Activated CD8-positive, alpha-beta memory T cell treated with anti-CD3 and anti-CD28 coated beads, Interleukin-2, amount 10 ng/mL, durations not matched to agents 7 days and 5 days (primary cell): ENCODE data around the gene CD40LG. TPM values are rescaled to one million over a fixed set of nuclear protein-coding genes. Genes with fewer than 3 reads are reported as not detected.

Source experiments
- ATAC-seq: fragments of 150-1000 bp; cut with Tn5 transposase; one replicate; pipeline ENCODE4 v1.10.0; 2021; ENCODE audit warnings: moderate library complexity
- CTCF ChIA-PET: fragments of 350-600 bp; sonication (Branson Sonifier 250); formaldehyde crosslinking; loops from one replicate; lab custom pipeline; 2021; ENCODE audit warnings: antibody characterized with exemption; lab: Charles Lee
- DNase-seq: peaks from one replicate; pipeline ENCODE4 v3.0.0-alpha.2; 2020
- H3K27ac Mint-ChIP-seq: one replicate; pipeline ENCODE4 v1.8.0; 2021; ENCODE audit warnings: mild to moderate bottlenecking, mixed read lengths
- H3K27me3 Mint-ChIP-seq: one replicate; pipeline ENCODE4 v1.8.0; 2021; ENCODE audit warnings: mixed read lengths
- H3K36me3 Mint-ChIP-seq: one replicate; pipeline ENCODE4 v1.8.0; 2021; ENCODE audit warnings: mild to moderate bottlenecking, mixed read lengths
- H3K4me1 Mint-ChIP-seq: one replicate; pipeline ENCODE4 v1.8.0; 2021; ENCODE audit warnings: mixed read lengths
- H3K4me3 Mint-ChIP-seq: one replicate; pipeline ENCODE4 v1.8.0; 2021; ENCODE audit warnings: mild to moderate bottlenecking, moderate library complexity, mixed read lengths
- H3K9me3 Mint-ChIP-seq: one replicate; pipeline ENCODE4 v1.8.0; 2022; ENCODE audit warnings: low read depth, mixed read lengths
- total RNA-seq, 2 experiments: library from RNA; stranded (reverse); gene quantifications; one replicate each; pipeline ENCODE4 v1.2.3, GENCODE V29; 2021

CD40LG gene
- total RNA-seq, 2 experiments from 2014 or later: 5.9 to 12.7 TPM

DNA sequence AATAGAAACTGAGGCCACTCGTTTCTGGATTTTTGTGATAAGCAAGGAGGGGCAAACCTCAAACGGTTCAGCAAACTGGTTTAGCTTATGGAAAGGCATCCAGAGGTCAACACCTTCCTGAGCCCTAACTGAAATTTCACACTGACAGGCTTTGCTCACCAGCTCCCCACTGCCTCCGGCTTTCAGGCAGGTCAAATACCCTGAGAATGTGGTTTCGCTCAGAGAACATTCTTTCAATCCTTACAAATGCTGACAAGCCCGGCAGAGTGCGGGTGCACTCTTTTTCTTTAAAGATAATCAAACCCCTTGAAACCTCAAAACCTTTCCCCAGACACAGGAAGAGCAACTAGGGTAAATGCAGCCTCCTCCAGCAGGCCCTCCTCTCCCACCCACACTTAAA lies 41.5 kb downstream of the CD40LG start:
- ATAC-seq (peak; percentile 62), DNase-seq (peak; percentile 47)
- Mint-ChIP-seq H3K27ac (peak overlapping the region; percentile 93), H3K4me1 (peaks cover 64% of the 10 kb centered on the region), H3K36me3 (peaks cover 30% of the 10 kb centered on the region), H3K4me3 (no peak overlapping the region), H3K27me3 (no peaks in the 10 kb centered on the region), H3K9me3 (no peaks in the 10 kb centered on the region)
- CTCF ChIA-PET: interaction anchor here (0.6 to 1.0 kb wide), 2 partner anchors 14 to 54 kb away, joined by 3 read pairs; no protein-coding TSS in a partner anchor

DNA sequence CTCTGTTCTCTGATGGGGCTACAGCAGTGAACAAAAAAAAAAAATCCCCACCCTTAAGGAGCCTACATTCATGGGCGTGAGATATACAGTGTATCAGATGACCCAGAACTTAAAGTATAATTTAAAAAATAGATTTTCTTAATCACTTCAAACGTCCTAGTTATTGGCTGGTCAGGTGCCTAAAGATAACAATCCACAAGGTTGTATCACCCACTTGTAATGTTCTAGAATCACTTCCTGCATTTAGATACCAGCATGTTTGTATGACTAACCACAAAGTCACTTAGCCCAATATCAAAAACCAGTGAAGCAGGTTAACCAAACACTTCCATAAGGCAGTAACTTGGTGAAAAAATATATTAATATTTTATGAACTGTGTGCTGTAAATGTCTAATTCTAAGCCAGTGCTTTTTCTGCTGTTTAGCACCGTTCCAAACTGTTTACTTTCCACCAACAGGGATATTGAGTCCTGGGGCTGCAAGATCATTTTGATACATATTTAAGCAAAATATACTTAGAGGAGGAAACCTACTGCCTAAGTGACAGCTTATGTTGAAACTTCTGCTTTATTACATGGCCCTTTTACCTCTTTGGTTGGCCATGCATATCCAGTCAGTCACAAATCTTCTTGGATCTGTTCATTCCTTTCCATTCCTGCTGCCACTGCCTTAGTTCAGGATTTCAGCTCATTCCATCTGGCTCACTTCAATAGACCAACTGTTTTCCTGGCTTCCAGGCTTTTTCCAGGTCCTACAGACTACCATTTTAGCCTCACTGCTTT lies 43.3 kb downstream of the CD40LG start:
- Mint-ChIP-seq H3K27ac (peak overlapping the region; percentile 93), H3K27me3 (no peaks in the 10 kb centered on the region), H3K4me1 (peaks cover 82% of the 10 kb centered on the region), H3K4me3 (no peak overlapping the region), H3K9me3 (no peaks in the 10 kb centered on the region), H3K36me3 (peaks cover 33% of the 10 kb centered on the region)
- DNase-seq (no peak), ATAC-seq (peak; percentile 43)
- CTCF ChIA-PET: interaction anchor here (0.7 kb wide), 1 partner anchor 117 kb away, joined by 3 read pairs; no protein-coding TSS in a partner anchor

DNA sequence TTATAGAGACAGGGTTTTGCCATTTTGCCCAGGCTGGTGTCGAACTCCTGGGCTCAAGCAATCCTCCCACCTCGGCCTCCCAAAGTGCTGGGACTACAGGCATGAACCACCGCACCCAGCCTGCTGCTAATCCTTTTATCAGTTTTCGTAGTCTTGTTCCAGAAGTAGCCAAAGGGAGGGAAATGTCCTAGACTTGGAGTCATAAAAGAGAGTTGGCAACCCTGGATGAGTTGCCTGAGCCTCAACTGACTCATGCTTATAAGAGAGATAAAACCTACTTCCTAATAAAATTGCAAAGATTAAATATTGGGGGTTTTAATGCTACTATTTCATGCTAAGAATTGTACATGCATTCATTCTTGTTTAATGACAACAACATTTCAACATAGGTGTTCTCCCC lies 44.3 kb downstream of the CD40LG start:
- ATAC-seq (no peak), DNase-seq (no peak)
- CTCF ChIA-PET: no interaction called here
- Mint-ChIP-seq H3K4me3 (no peak overlapping the region), H3K36me3 (peaks cover 35% of the 10 kb centered on the region), H3K4me1 (peaks cover 88% of the 10 kb centered on the region), H3K27me3 (no peaks in the 10 kb centered on the region), H3K9me3 (no peaks in the 10 kb centered on the region), H3K27ac (peak overlapping the region; percentile 93)

DNA sequence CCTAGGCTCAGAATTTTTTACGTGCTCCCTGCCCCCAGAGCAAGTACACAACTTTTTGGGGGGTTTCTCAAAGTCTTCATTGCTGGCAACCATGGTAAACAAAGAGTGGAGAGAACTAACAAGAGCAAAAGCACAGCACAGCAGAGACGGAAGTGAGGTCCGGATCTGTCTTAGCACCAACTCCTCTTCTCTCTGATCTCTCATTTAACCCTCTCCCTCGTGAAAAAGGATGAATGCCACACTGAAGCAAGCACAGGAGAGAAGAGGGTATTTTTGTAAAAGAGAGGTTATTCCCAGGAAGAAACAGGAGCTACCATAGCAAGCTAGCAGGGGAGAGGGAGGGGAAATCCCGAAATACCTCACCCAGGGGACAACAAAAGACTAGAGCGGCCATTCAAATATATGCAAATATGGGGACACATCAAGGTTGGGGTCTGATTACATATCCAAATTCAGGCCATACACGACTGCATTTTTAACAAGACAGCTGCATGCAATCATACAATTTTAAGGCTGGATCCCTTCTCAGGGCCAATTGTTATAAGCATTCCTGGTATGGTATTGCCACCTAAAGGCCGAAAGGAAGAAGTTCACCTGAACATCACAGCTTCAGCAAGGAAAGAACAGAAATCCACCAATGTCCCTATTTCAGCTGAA lies 46.6 kb downstream of the CD40LG start:
- peak; percentile 63 for ATAC-seq
- peak overlapping the region; percentile 34 for H3K4me3 Mint-ChIP-seq
- CTCF ChIA-PET: interaction anchor here (0.9 to 5.0 kb wide), 16 partner anchors 9 to 231 kb away, joined by 3 to 57 read pairs (median 4); no protein-coding TSS in a partner anchor
- H3K4me1 Mint-ChIP-seq: peaks cover 76% of the 10 kb centered on the region
- H3K27ac Mint-ChIP-seq: peak overlapping the region; percentile 94
- peaks cover 35% of the 10 kb centered on the region for H3K36me3 Mint-ChIP-seq
- no peaks in the 10 kb centered on the region for H3K9me3 Mint-ChIP-seq
- no peaks in the 10 kb centered on the region for H3K27me3 Mint-ChIP-seq
- DNase-seq: no peak

DNA sequence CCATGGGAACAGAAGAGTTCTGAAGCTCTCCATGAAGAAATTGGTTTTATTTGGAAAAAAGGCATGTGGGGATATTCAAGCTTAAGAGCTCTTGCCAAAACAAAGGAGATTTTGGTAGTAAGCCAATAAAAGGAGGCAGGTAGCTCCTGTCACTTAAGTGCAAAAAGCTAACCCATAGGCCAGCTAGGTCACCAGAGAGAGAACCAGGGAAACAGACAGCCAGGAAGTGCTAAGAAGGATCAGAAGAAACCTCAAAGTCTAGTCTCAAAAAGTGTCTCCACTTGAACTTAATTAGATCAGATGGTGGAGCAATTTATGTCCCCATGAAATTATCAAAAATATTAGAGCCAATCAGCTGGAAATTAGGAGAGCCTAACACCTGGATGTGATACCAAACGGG lies 49.2 kb downstream of the CD40LG start:
- ATAC-seq: no peak
- CTCF ChIA-PET: interaction anchor here (1.2 to 5.0 kb wide), 4 partner anchors 10 to 125 kb away, joined by 3 to 57 read pairs (median 4); no protein-coding TSS in a partner anchor
- Mint-ChIP-seq H3K4me1 (peaks cover 52% of the 10 kb centered on the region), H3K9me3 (no peaks in the 10 kb centered on the region), H3K27ac (peak overlapping the region; percentile 64), H3K36me3 (peaks cover 49% of the 10 kb centered on the region), H3K27me3 (no peaks in the 10 kb centered on the region), H3K4me3 (no peak overlapping the region)
- no peak for DNase-seq

DNA sequence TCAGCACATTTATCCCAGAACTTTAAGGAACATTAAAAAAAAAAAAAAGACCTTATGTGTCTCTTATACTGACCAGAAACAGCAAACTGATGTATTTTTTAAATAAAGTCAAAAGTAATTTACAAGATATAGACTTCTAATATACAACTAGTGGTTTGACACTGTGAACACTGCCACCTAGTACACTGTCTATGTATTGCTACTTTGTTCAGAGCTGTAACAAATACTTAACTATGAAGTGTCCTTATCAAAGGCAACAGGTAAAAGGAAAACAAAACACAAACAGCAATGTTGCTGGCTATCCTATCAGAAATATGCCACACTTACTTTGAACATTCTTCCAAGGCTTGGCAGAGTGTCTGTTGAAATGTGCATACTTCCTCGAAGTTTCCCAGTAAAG lies 60.4 kb downstream of the CD40LG start:
- no peaks in the 10 kb centered on the region for H3K27me3 Mint-ChIP-seq
- no peaks in the 10 kb centered on the region for H3K9me3 Mint-ChIP-seq
- no peak overlapping the region for H3K27ac Mint-ChIP-seq
- DNase-seq (no peak), ATAC-seq (peak; percentile 47)
- CTCF ChIA-PET: interaction anchor here (0.7 to 3.3 kb wide), 8 partner anchors 13 to 344 kb away, joined by 3 to 8 read pairs (median 3); no protein-coding TSS in a partner anchor
- peaks cover 50% of the 10 kb centered on the region for H3K36me3 Mint-ChIP-seq
- H3K4me1 Mint-ChIP-seq: peaks cover 30% of the 10 kb centered on the region
- no peak overlapping the region for H3K4me3 Mint-ChIP-seq

Other genes with a start within 250 kb of the CD40LG start
- not detected for gene BRS3, start 160.2 kb upstream of the CD40LG start, total RNA-seq
- gene HTATSF1, start 150.6 kb upstream of the CD40LG start, total RNA-seq: 10 to 100 TPM; 74.1 to 90.9 TPM
- gene VGLL1, start 115.9 kb upstream of the CD40LG start, total RNA-seq: not detected
- 100 to 1,000 TPM; 108 to 126 TPM for gene ARHGEF6, start 132.8 kb downstream of the CD40LG start, total RNA-seq
- gene RBMX, start 232.6 kb downstream of the CD40LG start, total RNA-seq: 100 to 1,000 TPM; 247 to 301 TPM